Gastrocnemius medialis (tissue), 4 donors: ENCODE measurements around the gene STARD7.

Source experiments
- POLR2A ChIP-seq, 2 donors: fragments of 450-650 bp; IDR thresholded peaks; one replicate each; pipeline ENCODE4 v1.6.1; 2017; ENCODE audit warnings: antibody characterized with exemption in 2 of 2, mild to moderate bottlenecking in 2 of 2, moderate library complexity in 2 of 2
- TF ChIP-seq, protein P1 (sequence below), 5 experiments: fragments of 450-650 bp in 3 of 5; fragments of 200-600 bp in 2 of 5; sonication (generic) in 2 of 5; IDR thresholded peaks in 4 of 5; conservative IDR thresholded peaks in 1 of 5; 1 replicate in 4 of 5; 2 replicates in 1 of 5; pipeline ENCODE4 v1.5.1; 2016 to 2019; ENCODE audit warnings: antibody characterized with exemption in 5 of 5, mild to moderate bottlenecking in 3 of 5, moderate library complexity in 3 of 5

GRCh38 chr2:96136129-96136720 is 72.4 kb downstream of the STARD7 start:
- TF ChIP-seq, protein P1, sequence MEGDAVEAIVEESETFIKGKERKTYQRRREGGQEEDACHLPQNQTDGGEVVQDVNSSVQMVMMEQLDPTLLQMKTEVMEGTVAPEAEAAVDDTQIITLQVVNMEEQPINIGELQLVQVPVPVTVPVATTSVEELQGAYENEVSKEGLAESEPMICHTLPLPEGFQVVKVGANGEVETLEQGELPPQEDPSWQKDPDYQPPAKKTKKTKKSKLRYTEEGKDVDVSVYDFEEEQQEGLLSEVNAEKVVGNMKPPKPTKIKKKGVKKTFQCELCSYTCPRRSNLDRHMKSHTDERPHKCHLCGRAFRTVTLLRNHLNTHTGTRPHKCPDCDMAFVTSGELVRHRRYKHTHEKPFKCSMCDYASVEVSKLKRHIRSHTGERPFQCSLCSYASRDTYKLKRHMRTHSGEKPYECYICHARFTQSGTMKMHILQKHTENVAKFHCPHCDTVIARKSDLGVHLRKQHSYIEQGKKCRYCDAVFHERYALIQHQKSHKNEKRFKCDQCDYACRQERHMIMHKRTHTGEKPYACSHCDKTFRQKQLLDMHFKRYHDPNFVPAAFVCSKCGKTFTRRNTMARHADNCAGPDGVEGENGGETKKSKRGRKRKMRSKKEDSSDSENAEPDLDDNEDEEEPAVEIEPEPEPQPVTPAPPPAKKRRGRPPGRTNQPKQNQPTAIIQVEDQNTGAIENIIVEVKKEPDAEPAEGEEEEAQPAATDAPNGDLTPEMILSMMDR (IDR thresholded peaks at IDR 0.05 in 4 of 5, conservative IDR thresholded peaks at IDR 0.05 in 1 of 5): no peak
- no peak for TF ChIP-seq POLR2A (IDR thresholded peaks at IDR 0.05)
